NCI-H1417 (cell line): Measurements from ENCODE around the gene DGUOK.
"Not testable (repeated sequence)": the region's sequence is repeated elsewhere in the genome, so short reads cannot be mapped to it uniquely, and the experiment has no call there.

ENCODE experiments used
- DNase-seq, 3 experiments: peaks; one replicate each; lab custom pipeline; 2025; lab: John Stamatoyannopoulos, UW

DGUOK gene

DNA sequence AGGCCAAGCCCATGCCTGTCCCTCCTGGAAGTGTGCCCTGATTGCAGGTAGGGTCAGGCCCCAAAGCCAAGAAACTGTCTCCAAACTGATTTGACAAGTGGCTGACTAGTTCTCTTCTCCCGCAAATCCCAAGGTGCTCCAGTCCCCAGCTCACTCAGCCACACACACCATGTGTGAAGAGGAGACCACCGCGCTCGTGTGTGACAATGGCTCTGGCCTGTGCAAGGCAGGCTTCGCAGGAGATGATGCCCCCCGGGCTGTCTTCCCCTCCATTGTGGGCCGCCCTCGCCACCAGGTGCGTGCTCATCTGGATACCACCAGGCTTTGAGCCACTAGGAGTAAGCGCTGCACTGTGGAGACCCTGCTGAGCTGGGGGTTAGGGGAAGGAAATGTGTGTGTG is 25.5 kb upstream of the DGUOK start:
- no peak for DNase-seq

DNA sequence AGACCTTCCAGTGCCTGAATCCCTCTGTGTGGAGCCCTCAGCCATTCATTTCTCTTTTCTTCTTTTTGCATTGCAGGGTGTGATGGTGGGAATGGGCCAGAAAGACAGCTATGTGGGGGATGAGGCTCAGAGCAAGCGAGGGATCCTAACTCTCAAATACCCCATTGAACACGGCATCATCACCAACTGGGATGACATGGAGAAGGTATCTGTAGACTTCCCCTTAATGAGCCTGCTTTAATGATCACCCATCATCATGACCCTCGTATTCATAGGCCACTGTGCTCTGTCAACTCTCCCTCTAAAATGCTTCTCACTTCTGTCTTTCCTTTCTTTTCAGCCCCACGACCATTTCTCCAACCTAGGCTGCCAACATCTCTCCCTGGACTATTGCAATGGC is 24.4 kb upstream of the DGUOK start:
- no peak for DNase-seq

DNA sequence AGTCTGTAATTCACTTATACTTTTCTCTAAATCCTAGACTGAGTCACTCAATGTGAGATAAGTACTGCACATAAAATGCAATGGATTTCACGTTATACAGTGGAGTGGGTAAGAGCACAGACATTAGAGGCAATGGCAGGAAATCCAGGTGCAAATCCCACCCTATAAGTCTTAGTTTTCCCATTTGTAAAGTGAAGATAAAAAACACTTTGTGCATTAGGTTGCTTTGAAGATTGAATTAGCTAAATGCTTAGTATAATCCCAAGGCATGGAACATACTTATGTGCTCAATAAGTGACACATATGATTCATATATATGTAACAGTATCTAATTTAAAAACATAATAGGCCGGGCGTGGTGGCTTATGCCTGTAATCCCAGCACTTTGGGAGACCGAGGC is 23.4 kb upstream of the DGUOK start:
- no peak for DNase-seq

DNA sequence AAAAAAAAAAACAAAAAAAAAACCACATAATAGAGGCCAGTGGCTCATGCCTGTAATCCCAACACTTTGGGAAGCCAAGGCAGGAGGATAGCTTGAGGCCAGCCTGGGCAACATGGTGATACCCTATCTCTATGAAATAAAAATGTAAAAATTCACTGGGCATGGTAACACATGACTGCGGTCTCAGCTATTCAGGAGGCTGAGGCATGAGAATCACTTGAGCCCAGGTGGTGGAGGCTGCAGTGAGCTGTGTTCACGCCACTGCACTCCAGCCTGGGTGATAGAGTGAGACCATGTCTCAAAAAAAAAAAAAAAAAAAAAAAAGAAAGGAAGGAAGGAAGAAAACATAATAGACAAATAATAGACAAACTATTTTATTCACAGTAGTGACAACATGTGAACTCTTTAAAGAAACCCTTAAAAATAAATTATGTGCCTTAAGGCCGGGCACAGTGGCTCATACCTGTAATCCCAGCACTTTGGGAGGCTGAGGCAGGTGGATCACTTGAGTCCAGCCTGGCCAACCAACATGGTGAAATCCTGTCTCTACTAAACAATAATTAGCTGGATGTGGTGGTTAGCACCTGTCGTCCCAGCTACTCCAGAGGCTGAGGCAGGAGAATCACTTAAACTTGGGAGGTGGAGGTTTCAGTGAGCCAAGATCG is 22.6 kb upstream of the DGUOK start:
- DNase-seq = not testable (repeated sequence)

DNA sequence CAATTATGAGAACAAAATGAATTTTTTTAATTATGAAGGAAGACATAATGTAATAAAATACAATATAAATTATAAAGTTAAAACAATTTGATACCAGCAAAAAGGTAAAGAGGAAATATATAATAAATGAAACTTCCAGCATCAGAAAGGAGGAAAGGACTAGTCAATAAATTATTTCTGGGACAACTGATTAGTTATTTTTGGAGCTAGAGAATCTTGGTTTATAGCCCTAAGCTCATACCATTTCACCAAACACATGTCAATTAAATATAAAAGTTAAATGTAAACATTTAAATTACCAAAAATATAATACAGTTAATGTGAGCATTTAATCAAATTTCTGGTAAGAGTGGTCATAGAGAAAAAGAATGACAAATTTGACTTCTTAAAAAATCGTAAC is 21.7 kb upstream of the DGUOK start:
- DNase-seq = no peak

GRCh38 chr2:73906847-73907505 is 19.7 kb upstream of the DGUOK start:
- no peak for DNase-seq

- DNase-seq = peak; percentile 79 to 97 (median 82)
Observed at GRCh38 chr2:73907840-73908452, 18.7 kb upstream of the DGUOK start.

GRCh38 chr2:73908689-73909652 is 17.7 kb upstream of the DGUOK start:
- no peak for DNase-seq

DNA sequence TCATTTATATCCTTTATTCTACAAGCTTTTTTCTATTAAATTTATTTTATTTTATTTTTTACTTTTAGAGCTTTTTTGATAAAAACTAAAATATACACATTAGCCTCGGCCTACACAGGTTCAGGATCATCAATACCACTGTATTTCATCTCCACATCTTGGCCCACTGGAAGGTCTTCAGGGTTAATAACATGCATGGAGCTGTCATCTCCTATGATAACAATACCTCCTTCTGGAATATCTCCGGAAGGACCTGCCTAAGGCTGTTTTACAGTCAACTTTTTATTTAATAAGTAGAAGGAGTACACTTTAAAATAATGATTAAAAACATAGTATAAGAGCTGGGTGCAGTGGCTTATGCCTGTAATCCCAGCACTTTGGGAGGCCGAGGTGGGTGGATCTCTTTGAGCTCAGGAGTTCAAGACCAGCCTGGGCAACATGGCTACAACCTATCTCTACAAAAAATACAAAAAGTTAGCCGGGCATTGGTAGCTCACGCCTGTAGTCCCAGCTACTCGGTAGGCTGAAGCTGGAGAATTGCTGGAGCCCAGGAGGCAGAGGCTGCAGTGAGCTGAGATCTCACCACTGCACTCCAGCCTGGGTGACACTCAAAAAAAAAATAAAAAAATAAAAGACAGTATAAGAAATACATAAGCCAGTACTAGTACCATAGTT is 15.7 kb upstream of the DGUOK start:
- no peak for DNase-seq

DNA sequence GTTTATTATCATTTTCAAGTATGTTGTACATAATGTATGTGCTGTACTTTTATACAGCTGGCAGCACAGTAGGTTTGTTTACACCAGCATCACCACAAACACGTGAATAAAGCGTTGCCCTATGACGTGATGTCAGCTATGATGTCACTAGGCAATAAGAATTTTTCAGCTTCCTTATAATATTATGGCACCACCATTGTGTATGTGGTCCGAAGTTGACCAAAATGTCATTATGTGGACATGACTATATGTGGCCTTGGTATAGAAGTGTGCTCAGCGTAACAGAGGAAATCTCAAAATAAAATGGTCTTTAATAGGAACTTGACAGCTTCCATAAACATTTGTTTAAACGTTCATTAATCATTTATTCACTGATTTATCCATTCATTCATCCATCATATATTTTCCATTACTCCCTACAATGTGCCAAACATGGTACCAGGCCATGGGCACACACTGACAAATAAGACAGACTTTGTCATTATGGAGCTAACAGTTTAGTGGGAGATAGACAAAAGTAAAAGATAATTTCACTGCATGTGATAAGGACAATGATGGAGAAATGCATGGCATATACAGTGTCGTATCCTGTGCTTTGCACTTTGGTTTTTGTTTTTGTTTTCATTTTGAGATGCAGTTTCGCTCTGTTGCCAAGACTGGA is 15.0 kb upstream of the DGUOK start:
- DNase-seq = no peak

GRCh38 chr2:73913414-73914054 is 13.1 kb upstream of the DGUOK start:
- DNase-seq = no peak

- DNase-seq = no peak
Observed at GRCh38 chr2:73914667-73915066, 12.0 kb upstream of the DGUOK start.

DNA sequence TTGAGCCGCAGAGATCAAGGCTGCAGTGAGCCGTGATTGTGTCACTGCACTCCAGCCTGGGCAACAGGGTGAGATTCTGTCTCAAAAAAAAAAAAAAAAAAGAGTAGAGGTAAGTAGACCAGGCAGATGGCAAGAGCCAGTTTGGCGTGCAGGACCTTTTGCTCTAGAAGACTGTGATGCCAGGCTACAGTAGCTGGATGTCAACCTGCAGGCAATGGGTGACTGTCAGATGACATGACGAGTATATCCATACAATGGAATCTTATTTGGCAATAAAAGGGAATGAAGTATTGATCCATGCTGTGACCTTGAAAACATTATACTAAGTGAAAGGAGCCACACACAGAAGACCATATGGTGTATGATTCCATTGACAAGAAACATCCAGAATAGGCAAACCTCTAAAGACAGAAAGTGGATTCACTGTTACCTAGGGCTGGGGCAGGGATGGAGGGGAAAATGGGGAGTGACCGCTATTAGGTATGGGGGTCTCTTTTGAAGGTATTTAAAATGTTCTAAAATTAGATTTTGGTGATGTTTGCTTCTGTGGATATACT is 11.2 kb upstream of the DGUOK start:
- DNase-seq = no peak

GRCh38 chr2:73916666-73917065 is 10.0 kb upstream of the DGUOK start:
- DNase-seq = no peak

- no peak for DNase-seq
Observed at GRCh38 chr2:73917296-73917695, 9.4 kb upstream of the DGUOK start.

DNA sequence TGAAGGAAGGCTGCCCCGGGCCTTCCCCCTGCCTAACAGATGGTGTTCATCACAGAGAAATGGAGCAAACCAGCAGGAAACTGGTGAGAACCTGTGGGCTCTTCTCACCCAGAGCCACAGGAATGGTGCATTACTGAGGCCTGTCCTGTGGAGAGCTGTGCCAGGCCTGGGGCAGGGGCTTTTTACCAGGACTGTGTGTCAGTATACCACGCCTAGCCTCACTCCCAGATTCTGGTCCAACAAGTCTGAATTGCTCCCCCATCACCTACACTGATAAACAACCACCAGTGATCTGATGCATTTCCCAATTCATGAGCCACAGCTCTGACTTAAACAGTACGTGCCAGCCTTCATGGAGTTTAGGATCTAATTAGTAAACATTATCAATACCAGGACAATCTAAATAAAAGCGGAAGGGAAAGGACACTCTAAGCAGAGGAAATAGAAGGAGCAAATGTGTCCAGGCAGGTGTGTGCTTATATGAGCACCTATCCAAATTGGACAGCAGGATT is 8.9 kb upstream of the DGUOK start:
- no peak for DNase-seq

GRCh38 chr2:73918856-73919255 is 7.8 kb upstream of the DGUOK start:
- DNase-seq = no peak

DNA sequence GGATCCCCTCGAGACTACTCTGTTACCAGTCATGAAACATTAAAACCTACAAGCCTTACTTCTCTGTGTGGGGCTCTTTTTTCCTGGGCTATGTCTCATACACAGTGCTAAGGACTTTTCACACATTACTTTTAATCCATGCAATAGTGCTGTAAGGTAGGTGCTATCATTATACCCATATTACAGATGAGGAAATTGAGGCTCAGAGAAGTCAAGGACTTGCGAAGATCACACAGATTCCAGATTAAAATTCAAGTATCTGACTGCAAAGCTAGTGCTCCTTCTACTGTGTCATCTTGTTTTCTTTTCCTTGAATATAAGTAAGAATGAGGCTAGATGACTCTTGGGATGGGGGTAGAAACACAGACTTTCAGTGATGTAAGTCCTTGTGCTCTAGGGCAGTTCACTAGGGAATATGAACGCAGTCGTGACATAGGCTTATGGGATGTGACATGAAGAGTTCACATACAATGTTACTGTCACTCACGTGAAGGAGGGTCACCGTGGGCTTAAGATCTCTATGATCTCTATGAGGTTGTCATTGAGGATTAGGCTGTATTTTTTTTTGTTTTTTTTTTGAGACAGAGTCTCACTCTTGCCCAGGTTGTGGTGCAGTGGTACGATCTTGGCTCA is 7.0 kb upstream of the DGUOK start:
- no peak for DNase-seq
